NCI-H128 (cell line): Measurements from ENCODE around the gene GPX7.

ENCODE experiments used
- DNase-seq: peaks from one replicate; lab custom pipeline; 2025; ENCODE audit not compliant: unreplicated experiment; lab: John Stamatoyannopoulos, UW

GPX7 gene

DNA sequence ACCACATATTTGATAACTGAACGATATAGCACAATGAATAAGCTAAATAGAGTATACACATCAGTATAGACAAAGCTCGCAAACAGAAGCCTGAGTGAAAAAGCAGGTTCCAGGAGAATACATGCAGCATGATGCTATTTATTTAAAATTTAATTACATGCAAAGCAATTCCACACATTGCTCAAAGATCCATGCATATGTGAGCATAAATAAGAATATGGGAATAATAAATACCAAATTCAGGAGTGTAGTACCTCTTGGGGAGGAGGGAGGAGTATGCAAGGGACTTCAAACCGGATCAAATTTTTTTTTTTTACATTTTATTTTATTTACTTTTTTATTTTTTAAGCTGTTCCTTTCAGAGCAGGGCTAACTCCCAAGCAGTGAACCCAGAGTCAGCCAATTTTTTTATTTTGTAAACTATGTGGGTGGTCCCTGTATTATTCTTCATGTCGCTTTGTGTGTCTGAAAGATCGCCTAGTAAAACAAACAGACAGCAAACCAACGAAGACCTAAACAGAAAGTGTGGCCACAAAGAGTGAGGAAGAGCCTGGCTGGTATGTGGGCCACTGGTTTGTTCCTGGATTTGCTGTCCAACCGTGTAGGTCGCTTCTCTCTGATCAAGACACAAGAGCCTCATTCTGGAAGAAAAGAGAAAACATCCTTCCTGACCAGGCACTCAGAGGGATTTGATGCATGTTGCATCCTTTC is 26.6 kb downstream of the GPX7 start:
- DNase-seq = no peak

DNA sequence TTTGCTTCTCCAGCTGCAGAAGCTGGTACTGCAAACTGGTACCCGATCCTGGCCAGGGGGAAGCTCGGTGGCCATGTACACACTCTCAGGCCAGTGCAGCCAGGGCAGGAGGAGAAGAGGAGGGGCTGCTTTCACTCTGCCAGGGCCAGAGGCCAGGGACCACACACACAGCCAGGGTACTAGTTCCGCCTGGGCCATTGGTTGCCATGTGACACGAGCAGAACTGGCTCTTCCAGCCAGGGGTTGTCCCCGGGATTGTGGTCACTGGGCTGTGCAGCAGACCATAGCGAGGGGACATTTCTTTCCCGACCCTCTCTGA is 27.1 kb downstream of the GPX7 start:
- DNase-seq = no peak

DNA sequence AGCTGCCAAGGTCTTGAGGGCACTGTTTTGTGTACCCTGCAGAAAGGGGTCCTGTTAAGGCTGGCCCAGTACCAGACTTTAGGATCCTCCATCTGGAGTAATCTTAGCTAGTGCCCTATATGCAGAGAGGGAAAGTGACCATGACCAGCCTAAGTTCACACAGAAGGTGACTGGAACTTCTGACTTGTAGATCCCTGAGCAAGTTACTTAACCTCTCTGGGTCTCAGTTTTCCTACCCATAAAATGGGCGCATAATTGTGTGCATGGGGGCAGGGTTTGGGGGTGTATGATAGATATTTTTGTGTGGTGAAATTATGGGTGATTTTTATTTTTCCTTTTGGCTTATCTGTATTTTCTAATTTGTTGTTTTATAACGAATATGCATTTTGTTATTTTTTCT is 27.5 kb downstream of the GPX7 start:
- no peak for DNase-seq

- DNase-seq = no peak
Observed at GRCh38 chr1:52631759-52632331, 29.7 kb downstream of the GPX7 start.

DNA sequence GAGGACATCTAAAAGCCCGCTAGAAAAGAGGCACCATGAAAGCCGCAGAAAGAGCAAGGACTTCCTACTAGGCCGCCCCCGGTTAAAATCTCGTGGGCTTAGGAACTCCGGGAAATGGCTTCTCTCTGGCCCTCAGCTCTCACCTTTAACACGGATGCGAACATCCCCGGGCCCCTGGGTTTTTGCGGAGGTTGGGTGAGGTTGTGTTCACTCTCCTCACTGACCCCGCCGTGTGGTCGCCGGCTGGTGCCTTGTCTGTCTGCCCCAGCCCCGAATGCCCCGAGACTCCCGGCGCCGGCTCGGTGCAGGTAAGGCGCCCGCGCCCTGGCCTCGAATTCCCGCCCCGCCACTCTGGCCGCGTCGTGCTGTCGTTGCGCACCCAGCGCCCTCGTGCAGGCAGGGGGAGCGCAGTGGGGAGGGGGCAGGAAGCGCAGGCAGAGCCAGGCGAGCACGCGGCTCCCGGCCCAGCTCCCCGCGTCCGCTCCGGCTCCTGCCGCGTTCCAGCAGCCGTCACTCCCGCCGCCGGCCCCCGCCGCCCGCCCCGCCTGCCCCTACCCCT is 30.6 kb downstream of the GPX7 start, which contains the start of gene SHISAL2A:
Gene SHISAL2A (plus strand): TSS at position 437 of the 559 bp plus-strand sequence. CDS start 326 bp downstream, outside the sequence.
- no peak for DNase-seq

- DNase-seq = no peak
Observed at GRCh38 chr1:52633291-52633754, 31.2 kb downstream of the GPX7 start.

GRCh38 chr1:52634111-52634510 is 31.9 kb downstream of the GPX7 start:
- no peak for DNase-seq

DNA sequence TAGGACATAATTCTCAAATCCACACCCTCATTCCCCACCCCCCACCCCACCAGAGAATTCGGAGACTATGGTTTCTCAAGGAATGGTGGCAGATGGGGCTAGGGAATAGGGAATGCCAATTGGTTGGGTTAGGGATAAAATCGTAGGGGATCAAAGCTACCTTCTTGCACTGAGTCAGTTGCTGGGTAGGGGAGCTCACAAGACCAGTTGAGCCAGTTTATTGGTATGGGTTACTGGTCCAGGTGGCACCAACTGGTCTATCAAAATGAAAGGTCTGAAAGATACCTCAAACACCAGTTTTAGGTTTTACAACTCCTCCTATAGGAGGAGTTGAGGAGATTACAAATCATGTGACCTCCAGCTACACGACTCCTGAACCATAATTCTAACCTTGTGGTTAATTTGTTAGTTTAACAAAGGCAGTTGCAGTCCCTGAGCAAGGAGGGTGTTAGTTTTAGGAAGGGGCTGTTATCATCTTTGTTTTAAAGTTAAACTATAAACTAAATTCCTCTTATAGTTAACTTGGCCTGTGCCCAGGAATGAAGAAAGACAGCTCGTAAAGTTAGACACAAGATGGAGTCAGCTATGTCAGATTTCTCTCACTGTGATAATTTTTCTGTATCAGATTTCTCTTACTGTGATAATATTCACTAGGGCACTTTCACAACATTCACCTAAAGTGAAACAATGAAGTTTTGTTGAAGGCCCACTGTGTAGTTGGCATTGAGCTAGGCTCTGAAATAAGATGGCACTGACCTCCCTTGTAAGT is 33.3 kb downstream of the GPX7 start:
- DNase-seq = no peak

DNA sequence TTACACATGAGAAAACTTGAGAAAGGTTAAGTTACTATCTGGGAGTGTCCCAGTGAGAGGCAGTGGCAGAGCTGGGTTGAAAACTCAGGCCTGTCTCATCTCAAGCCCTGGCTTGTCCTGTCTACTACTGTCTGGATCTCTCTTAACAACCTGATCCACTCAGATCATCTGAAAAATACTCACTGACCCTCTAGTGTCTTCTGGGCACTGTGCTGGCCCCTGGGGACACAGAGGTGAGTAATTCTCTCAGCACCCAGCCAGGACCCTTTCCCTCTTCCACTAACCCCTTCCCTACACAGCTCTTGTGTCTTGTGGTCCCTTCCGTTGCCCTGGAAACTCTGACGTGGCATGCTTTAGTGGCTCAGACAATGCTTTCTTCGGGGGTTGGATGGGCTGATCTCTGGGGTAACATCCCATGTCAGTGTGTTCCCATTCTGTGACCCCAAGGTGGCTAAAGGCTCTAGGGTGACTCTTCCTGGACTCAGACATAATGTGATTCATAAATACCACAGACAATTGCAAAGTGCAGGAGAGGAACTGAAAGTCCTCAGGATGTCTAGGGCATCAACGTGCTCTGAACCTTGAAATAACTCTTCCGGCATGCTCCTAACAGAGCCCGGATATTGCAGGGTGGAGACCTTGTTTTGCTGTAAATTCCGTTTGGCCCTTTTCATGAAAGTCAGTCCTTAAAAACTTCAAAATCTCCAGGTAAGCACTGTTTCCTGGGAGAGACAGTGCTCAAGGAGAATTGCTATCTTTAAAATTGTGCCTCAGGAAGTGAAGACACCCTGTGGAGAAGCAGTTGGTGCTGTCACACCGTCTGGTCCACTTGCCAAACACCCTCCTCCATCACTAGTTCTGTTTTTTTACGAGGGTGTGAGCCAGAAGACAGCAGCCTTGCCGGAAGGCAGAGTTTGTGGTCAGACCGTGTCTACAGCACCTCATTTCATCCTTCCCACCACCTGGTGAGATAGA is 34.8 kb downstream of the GPX7 start:
- no peak for DNase-seq

DNA sequence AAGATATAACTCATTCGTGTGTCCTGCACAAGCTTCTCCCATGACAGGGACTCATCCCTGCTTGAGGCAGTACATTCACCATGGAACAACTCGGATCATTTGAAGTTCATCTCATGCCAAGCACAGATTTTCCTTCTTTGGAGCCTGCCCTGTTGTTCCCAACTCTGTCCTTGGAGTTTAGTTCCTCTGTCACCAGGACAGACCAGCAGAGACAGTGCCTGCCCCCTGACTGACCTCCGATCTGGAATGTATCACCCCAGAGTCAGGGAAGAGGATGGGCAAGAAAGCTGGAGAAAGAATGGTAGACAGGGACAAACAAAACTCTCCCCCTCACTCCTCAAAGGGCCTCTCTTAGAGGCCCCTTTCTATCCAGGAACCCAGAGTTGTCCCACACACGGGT is 35.8 kb downstream of the GPX7 start:
- DNase-seq = no peak

GRCh38 chr1:52640697-52641096 is 38.5 kb downstream of the GPX7 start:
- no peak for DNase-seq

- DNase-seq = no peak
Observed at GRCh38 chr1:52641307-52641706, 39.1 kb downstream of the GPX7 start.

DNA sequence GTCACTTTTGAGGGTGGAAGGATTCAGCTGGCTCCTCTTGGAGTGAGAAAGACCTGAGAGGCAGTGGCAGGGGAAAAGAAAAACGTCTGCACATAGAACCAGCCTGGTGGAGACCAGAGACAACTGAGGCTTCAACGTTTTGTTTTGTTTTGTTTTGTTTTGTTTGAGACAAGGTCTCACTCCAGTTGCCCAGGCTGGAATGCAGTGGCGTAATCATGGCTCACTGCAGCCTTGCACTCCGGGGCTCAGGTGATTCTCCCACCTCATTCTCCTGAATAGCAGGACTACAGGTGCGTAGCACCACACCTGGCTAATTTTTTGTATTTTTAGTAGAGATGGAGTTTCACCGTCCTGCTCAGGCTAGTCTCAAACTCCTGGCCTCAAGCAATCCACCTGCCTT is 43.1 kb downstream of the GPX7 start:
- no peak for DNase-seq

DNA sequence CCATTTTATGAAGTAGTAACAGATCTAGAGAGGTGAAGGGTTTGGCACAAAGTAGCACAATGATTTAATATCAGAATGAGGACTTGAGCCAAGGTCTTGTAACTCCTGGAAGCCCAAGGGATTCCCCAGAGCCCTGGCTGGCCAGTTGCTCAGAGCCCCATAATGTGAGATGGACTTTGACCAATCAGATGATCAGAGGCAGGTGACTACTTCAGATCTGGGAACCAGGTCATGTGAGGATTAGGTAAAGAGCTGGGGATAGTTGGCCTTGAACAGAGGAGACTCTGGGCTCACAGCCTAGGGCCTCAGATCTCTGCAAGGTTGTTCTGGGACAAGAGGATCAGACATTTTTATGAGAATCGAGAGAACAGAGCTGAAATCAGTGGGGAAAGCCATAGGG is 49.7 kb downstream of the GPX7 start:
- no peak for DNase-seq

GRCh38 chr1:52653207-52653849 is 51.2 kb downstream of the GPX7 start:
- no peak for DNase-seq

- no peak for DNase-seq
Observed at GRCh38 chr1:52654063-52654462, 51.9 kb downstream of the GPX7 start.

DNA sequence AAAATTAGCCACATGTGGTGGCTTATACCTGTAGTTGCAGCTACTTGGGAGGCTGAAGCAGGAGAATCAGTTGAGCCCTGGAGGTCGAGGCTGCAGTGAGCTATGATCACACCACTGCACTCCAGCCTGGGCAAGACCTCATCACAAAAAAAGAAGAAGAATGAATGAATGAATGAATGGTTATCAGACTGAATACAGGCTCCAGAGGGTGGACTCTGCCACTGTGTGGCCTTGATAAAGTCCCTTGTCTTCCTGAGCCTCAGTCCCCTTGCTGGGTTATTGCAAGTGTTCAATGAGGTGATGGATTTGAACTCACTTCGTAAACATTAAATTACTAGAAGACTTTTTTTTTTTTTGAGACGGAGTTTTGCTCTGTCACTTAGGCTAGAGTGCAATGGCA is 55.5 kb downstream of the GPX7 start:
- DNase-seq = no peak
